Ureter (tissue), 1 donor: ENCODE results near the gene RAD9B. TPM values are rescaled to one million over a fixed set of nuclear protein-coding genes. Genes with fewer than 3 reads are reported as not detected.
"Not testable (repeated sequence)": the region's sequence is repeated elsewhere in the genome, so short reads cannot be mapped to it uniquely, and the experiment has no call there.

Experiments used
- DNase-seq: peaks from one replicate; pipeline ENCODE4 v3.0.0-alpha.2; 2020; ENCODE audit warnings: low spot score
- total RNA-seq: library from RNA; stranded (reverse); gene quantifications from one replicate; pipeline ENCODE4 v1.2.4, GENCODE V29; 2023
- donor health status: DM: yes; HTN: yes; CAD: no.

RAD9B gene
- 0.57 TPM for total RNA-seq

DNA sequence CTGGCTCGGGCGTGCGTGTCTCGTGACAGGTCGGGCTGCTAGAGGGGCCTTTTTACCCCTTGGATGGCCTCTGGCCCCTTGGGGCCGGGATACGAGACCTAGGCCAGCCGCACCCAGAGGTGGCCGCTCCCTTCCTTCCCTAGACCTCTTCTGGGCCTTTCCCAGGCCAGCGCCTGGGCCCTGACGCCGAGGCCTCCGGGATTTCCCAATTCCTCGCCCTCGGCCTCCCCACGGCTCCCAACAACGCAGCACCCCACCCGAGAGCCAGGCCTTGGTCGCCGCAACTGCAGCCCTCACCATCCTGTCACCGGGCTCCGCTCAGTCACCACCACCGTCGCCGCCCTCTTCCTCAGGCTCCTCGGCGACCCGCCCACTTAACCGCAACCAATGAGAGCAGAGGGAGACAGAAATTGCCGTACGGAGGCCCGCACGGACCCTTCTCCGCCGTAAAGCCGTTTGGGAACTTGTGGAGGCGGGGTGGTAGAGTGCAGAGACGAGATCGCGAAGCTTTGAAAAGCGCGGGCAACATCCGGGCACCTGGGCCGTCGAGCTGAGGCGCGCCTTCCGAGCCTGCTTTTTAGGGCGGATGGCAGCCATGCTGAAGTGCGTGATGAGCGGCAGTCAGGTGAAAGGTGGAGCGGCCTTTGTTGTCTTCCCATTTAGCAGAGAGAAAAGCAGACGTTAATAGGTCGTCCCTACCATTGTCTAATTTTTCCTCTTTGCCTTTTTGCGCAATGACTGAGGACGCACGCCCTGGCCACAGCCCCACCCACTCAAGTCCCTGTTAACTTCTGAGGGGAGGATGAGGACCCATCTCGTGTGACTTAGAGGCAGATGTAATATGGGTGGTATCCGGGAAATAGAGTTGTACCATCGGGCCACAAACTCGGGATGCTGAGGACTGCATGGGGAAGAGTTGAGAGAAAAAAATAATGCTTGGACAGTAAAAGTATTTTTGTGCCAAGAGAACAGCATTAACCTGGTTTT is at the start of gene RAD9B, which contains the start of gene VPS29:
Gene RAD9B (plus strand): TSS at position 580 of the 987 bp plus-strand sequence. CDS start 7 bp downstream, at position 587.
Gene VPS29 (minus strand): TSS at position 360 of the 987 bp plus-strand sequence. CDS start 60 bp downstream, at position 300.
- peak; percentile 98 for DNase-seq

DNA sequence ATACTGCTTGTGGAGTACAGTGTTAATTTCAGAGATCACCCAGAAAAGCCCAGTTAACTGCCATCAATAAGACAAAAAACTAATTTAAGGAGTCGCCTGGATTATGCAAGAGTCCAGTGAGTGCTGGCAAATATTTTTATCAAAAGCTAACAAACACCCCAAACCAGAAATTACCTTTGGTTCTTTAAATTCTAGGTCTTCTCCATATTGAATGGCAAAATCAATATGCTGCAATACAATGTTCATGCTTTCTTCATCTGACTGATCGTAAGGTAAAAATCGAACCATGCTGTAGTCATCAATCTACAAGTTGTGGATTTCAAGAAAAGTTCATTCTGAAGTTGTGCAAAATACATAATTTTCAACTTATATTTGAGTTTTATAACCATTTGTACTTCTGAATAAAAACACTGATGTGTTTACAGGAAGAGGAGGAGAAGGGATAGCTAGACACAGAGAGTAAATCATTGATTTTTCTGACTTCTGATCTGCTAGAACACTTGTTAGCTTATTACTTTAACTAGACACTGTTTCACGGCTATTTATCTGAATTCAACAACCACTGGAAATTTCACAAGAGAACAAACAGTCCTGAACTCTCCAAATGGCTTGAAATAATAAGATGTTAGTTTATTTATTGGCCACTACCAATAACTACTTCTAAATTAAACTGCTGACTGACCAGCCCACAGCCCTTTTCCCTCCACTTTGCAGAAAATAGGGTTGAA is 48.4 kb upstream of the RAD9B start:
- no peak for DNase-seq

- no peak for DNase-seq
These were observed 43.4 kb upstream of the RAD9B start for GRCh38 chr12:110458756-110459155.

DNA sequence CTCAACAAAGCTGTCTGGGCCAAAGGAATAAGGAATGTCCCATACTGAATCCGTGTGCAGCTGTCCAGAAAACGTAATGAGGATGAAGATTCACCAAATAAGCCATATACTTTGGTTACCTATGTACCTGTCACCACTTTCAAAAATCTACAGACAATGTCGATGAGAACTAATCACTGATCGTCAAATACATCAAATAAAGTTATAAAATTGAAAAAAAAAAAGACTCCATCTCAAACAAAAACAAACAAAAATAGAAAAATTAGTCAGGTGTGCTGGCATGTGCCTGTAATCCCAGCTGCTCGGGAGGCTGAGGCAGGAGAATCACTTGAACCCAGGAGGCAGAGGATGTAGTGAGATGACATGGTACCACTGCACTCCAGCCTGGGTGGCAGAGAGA is 40.9 kb upstream of the RAD9B start:
- DNase-seq: not testable (repeated sequence)

DNA sequence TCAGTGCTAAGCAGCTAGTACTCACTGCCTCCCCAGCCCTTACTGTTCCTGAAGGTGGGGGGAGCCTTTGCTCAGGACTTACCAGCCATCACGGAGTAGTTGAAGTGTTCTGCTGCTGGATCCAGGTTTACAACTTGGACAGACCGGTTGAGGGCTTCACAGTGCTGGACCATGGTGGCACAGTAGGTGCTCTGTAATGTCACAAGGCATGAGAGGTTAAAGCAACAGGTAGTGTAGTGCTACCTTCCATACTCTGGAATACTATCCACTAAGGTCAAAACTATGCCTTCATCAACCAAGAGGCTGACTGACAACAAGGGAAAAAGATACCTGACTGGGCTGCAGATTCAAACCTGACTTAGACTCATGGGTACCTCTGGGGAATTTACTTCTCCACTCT is 37.1 kb upstream of the RAD9B start:
- DNase-seq: no peak

DNA sequence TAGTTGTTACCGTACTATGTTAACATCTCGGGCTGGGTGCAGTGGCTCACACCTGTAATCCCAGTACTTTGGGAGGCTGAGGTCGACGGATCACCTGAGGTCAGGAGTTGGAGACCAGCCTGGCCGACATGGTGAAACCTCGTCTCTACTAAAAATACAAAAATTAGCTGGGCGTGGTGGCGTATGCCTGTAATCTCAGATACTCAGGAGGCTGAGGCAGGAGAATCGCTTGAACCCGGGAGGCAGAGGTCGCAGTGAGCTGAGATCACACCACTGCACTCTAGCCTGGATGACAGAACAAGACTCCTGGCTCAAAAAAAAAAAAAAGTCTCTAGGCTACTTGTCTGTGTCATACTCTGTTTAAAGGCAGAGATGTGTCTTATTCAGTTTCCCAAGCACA is 36.4 kb upstream of the RAD9B start:
- DNase-seq: not testable (repeated sequence)

DNA sequence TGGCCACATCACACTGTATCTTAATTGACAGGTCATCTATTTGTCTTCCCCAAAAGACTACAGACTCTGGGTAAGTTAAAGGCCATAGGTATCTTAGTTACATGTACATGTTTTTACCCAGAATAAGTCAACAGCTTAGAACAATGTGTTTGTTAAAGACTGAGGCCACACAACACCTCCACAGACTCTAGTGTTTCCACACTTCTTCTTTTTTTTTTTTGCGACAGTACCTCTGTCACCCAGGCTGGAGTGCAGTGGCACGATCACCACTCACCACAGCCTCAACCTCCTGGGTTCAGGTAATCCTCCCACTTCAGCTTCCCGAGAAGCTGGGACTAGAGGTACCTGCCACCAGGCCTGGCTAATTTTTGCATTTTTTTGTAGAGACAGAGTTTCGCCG is 35.3 kb upstream of the RAD9B start:
- no peak for DNase-seq

DNA sequence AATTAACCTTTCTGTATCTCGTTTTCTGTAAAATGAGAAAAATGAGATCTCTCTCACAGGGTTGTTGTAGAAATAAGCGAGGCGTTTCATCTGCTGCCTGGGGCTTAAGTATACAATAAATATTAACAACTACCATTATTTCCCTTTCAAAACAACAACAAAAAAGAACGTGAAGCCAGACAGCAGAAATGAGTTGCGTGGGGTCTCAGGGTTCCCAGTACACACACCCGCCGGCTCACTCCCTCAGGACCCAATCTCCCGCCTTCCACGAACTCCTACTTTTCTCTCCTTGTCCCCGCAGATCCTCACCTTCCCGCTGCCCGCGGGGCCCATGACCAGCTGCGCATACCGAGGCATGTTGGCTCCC is 34.3 kb upstream of the RAD9B start:
- DNase-seq: no peak

DNA sequence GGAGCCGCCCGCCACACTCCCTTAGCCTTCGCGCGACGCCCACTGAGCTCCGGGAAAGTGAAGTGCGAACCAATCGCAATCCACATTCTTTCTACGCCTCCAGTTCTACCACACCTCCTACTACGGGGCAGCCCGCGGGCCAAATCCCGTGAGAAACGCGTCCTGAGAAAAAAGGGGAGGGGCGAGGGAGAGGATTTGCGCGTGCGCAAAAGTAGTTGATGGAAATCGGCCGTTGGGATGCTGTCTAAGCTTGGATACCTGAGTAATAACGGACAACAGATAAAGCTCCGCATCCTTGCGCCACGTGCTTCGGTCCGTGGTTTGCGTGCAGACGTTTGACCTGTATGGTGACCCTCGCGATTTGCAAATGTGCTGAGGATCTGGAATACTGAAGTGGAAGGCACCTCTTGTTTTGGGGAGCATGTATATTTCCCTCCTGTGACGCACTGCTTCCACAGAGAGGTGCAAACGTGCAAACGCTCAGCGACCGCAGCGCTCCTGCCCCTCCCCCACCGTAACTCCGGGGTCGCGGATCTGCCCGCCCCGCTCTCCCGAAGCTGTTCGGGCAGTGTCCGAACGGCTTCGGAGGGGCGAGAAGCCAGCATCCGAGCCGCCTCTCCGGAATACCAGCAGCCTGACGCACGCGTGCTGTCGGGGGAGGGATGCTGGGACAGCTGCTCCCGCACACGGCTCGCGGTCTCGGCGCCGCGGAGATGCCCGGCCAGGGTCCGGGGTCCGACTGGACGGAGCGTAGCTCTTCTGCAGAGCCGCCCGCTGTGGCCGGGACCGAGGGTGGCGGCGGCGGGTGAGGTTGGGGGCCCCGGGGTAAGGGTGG is 33.7 kb upstream of the RAD9B start, which contains the start of the genes FAM216A and GPN3:
Gene FAM216A (plus strand): TSS at position 632 of the 835 bp plus-strand sequence. CDS start 31 bp downstream, at position 663.
Gene GPN3 (minus strand): TSS at position 44 of the 835 bp plus-strand sequence. CDS start 54 bp downstream, outside the sequence.
- DNase-seq: peak; percentile 97

DNA sequence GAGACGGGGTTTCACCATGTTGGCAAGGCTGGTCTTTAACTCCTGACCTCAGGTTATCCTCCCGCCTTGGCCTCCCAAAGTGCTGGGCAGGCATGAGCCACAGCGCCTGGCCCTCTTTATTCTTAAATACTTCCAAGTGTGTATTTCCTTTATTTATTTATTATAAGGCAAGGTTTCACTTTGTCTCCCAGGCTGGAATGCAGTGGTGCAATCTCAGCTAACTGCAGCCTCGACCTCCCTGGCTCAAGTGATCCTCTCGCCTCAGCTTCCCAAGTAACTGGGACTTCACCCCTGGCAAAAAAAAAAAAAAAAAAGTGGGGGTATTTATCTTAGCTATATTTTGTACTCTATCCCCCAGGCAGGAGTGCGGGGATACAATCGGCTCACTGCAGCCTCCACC is 26.7 kb upstream of the RAD9B start:
- no peak for DNase-seq

- no peak for DNase-seq
These were observed 3.0 kb upstream of the RAD9B start for GRCh38 chr12:110498984-110499706.

DNA sequence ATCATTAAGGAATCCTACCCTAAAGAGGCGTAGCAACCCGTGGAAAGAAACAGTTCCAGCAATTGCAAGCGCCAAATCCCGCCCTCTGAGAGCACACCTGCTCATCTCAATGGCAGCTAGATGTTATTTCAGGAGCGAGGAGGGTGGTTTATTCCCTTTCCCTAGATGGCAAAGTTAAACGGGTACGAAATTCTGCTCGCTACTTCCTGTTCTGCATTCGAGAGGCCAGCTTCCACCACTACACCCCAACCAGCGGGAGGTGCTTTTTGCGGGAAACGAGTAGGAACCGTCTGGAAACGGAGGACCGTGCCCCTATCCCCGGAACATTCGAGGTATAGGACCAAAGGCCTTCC is 756 bp upstream of the RAD9B start:
- peak; percentile 53 for DNase-seq

GRCh38 chr12:110503432-110503831 is 1.3 kb downstream of the RAD9B start:
- DNase-seq: no peak

DNA sequence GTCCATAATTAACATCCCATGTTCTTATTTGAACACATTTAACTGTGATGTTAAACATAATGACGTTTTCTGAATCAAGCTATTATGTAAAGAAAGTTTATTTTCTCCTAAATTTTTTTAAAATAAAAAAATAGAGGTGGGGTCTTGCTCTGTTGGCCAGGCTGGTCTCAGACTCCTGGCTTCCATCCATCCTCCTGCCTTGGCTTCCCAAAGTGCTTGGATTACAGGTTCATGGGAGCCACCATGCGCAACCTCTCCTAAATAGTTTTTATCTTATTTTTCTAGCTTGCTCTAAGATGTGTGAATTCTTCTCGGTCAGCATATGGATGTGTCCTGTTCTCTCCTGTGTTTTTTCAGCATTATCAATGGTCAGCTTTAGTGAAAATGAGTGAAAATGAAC is 3.2 kb downstream of the RAD9B start:
- DNase-seq: no peak

- no peak for DNase-seq
These were observed 6.0 kb downstream of the RAD9B start for GRCh38 chr12:110508071-110508586.

DNA sequence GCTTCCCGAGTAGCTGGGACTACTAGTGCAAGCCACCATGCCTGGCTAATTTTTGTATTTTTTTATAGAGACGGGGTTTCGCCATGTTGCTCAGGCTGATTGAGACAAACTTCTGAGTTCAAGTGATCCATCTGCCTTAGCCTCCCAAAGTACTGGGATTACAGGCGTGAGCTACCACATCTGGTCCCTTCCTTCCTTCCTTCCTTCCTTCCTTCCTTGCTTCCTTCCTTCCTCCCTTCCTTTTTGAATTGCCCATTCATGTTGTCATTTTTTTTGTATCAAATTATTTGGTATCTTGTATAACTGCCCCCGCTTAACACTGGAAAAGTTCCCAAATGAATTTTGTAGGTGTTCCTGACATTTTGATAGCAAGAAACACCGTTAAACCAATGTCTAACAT is 11.7 kb downstream of the RAD9B start:
- no peak for DNase-seq

DNA sequence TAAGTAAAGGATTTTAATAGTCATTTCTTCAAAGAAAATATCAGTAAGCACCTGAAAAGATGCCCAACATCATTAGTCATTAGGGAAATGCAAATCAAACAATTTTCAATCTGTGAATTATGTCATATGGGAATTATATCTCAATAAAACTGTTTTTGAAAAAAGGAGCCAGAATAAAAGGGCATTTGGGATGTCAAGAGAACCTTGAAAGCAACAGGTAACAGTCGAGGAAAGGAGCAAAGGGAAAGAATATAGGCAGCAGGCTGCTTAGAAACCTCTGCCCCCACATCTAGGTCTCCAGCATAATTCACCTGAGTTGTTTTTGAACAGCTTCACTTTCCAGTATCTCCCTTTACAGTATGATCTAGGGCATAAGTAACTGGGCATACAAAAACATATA is 12.2 kb downstream of the RAD9B start:
- no peak for DNase-seq

DNA sequence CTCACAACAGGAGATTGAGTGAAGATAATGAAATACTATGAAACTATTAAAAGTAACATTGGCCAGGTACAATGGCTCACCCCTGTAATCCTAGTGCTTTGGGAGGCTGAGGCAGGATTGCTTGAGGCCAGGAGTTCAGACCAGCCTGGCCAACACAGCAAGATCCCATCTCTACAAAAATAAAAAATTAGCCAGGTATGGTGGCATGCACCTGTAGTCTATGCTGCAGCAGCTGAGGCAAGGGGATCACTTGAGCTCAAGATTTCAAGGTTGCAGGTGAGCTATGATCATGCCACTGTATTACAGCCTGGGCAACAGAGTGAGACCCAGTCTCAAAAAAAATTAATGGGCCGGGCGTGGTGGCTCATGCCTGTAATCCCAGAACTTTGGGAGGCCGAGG is 14.9 kb downstream of the RAD9B start:
- no peak for DNase-seq

- not testable (repeated sequence) for DNase-seq
These were observed 15.9 kb downstream of the RAD9B start for GRCh38 chr12:110518014-110518413.

DNA sequence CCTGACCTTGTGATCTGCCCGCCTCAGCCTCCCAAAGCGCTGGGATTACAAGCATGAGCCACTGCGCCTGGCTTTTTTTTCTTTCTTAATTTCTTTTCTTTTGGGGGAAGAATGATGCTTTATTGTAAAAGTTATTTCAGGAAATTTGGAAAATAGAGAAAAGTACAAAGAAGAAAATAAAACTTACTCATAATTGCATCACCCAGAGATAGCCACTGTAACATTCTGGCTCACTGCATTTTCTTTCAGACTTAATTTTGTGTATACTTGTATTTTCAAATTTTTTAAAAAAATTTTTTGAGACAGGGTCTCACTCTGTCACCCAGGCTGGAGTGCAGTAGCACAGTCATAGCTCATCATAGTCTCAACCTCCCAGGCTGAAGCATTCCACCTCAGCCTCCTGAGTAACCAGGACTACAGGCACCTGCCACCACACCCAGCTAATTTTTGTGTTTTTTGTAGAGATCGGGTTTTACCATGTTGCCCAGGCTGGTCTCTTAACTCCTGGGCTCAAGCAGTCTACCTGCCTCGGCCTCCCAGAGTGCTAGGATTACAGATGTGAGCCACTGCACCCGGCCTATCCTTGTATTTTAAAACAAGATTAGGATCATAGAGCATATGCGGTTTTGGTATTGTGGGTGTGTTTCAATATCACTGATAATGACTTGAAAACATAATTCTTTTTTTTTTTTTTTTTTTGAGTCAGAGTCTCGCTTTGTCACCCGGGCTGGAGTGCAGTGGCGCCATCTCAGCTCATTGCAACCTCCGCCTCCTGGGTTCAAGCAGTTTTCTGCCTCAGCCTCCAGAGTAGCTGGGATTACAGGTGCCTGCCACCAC is 19.0 kb downstream of the RAD9B start:
- DNase-seq: not testable (repeated sequence)
